ENCODE measurements around the gene ST3GAL4.

The ST3GAL4 gene

DNA sequence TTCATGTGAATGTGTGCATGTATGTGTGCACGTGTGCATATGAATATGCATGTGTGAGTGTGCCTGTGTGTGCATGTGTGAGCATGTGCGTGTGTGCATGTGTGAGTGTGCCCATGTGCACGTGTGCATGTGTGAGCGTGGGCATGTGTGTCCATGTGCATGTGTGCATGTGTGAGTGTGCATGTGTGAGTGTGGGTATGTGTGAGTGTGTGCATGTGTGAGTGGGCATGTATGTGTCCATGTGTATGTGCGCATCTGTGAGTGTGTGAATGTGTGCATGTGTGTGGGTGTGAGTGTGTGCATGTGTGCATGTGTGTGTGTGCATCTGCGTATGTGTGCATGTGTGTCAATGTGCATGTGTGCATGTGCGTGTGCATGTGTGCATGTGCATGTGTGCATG lies 94.7 kb downstream of the ST3GAL4 start:
- no peak for DNase-seq (ENCODE audit: low read depth in 2 of 2)

GRCh38 chr11:126450806-126451205 lies 95.3 kb downstream of the ST3GAL4 start:
- no peak for DNase-seq (ENCODE audit: low read depth in 2 of 2)

DNA sequence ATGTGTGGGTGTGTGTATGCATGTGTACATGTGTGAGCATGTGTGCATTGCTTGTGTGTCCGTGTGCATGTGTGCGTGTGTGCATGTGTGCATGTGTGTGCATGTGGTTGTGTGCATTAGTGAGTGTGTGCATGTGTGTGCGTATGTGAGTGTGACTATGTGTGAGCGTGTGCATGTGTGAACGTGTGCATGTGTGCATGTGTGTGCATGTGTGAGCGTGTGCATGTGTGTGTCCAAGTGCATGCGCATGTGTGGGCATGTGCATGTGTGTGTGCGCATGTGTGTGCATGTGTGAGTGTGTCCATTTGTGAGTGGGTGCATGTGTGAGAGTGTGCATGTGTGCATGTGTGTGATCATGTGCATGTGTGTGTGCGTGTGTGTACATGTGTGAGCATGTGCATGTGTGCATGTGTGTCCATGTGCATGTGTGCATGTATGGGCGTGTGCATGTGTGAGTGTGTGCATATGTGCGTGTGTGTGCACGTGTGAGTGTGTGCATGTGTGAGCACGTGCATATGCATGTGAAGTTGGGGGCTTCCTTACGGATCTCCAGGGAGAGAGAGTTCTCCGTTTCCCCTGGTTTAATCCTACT lies 95.8 kb downstream of the ST3GAL4 start:
- DNase-seq (ENCODE audit: low read depth in 2 of 2): no peak

GRCh38 chr11:126452241-126453101 lies 97.0 kb downstream of the ST3GAL4 start:
- DNase-seq (ENCODE audit: low read depth in 2 of 2): no peak

- no peak for DNase-seq (ENCODE audit: low read depth in 2 of 2)
These were observed 100.6 kb downstream of the ST3GAL4 start for GRCh38 chr11:126456089-126456488.

DNA sequence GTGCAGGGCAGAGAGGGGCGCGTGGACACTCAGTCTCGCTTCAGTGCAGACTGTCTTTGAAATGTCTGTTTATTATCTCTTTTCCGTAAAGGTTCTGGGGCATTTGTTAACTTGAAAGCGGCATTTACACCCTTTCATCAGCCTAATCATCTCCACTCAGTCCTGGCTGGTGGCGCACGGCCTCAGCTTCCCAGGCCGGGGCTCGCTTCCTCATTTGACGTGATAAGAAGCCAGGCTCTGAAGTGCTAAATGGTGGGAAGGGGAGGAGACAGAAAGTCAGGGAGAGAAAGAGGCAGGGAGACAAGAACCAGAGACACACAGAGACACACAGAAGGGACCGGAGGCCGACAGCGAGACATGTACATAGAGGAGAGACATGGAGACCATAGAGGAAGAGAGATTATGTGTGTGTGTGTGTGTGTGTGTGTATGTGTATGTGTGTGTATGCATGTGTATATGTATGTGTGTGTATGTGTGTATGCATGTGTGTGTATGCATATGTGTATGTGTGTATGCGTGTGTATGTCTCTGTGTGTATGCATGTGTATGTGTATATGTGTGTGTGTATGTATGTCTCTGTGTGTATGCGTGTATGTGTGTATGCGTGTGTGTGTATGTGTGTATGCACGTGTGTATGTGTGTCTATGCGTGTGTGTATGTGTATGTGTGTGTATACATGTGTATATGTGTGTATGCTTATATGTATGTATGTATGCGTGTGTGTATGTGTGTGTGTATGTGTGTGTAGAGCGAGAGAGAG lies 101.5 kb downstream of the ST3GAL4 start:
- DNase-seq (ENCODE audit: low read depth in 2 of 2): no peak

GRCh38 chr11:126457817-126458216 lies 102.3 kb downstream of the ST3GAL4 start:
- DNase-seq (ENCODE audit: low read depth in 2 of 2): no peak

GRCh38 chr11:126459691-126460281 lies 104.3 kb downstream of the ST3GAL4 start:
- no peak for DNase-seq (ENCODE audit: low read depth in 2 of 2)

DNA sequence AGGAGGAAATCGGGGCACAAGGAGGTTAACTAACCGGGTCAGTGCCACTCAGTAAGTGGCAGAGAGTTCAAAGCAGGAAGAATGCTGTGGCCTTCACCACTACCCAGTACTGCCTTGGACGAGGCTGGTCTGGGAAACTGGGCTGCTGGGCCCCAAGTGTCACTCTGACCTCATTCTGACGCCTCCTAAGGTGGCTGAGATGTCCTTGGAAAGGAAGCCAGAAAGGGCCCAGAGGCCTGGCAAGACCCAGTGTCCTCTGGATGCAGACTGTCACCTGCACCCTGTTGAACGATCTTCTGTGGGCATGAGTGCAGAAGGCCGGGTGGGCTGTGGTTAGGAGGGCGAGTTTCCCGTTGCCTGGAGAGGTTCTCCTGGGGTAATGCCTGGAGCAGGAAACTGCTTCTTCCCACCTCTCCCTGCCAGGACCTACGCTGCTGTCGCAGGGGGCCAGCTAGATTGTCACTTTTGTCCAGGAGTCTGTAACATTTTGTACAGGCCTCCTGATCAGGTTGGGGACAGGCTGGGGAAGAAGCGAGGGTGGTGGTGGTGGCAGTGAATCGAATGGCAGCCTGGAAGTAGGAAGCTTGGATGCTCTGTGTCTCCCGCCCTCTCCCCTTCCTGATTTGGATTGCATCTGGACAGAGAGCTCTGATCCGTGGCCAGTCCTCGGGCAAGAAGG lies 105.1 kb downstream of the ST3GAL4 start:
- DNase-seq (ENCODE audit: low read depth in 2 of 2): no peak

GRCh38 chr11:126461096-126461440 lies 105.6 kb downstream of the ST3GAL4 start:
- DNase-seq (ENCODE audit: low read depth in 2 of 2): no peak

GRCh38 chr11:126461996-126462395 lies 106.5 kb downstream of the ST3GAL4 start:
- DNase-seq (ENCODE audit: low read depth in 2 of 2): no peak

- no peak for DNase-seq (ENCODE audit: low read depth in 2 of 2)
These were observed 106.9 kb downstream of the ST3GAL4 start for GRCh38 chr11:126462422-126462821.

Measured in stimulated activated CD8-positive, alpha-beta memory T cell treated with anti-CD3 and anti-CD28 coated beads, Interleukin-2, amount 100 ng/mL, for 48 hours (primary cell).